UCSD-AML1 (cell line): Measurements from ENCODE around the gene EBF4.
"Not testable (repeated sequence)": the region's sequence is repeated elsewhere in the genome, so short reads cannot be mapped to it uniquely, and the experiment has no call there.

Experiments used
- DNase-seq: peaks from one replicate; lab custom pipeline; 2025; ENCODE audit not compliant: unreplicated experiment; lab: John Stamatoyannopoulos, UW

The EBF4 gene

GRCh38 chr20:2807929-2808328 is 115.3 kb downstream of the EBF4 start:
- not testable (repeated sequence) for DNase-seq

GRCh38 chr20:2809690-2810089 is 117.1 kb downstream of the EBF4 start:
- DNase-seq: no peak
